Osteoblast (primary cell): ENCODE measurements around the gene GLRX2. TPM values are rescaled to one million over a fixed set of nuclear protein-coding genes. Genes with fewer than 3 reads are reported as not detected.

Source experiments
- DNase-seq: peaks from one replicate; pipeline ENCODE4 v3.0.0; 2011; ENCODE audit warnings: low spot score, mixed read lengths; ENCODE audit not compliant: insufficient read length; ENCODE audit errors: missing footprints
- H2AFZ ChIP-seq: 2 replicates; pipeline ENCODE4 v1.6.0; 2011; ENCODE audit warnings: mild to moderate bottlenecking, low read length
- H3K27ac ChIP-seq: 2 replicates; pipeline ENCODE4 v1.5.1; 2011; ENCODE audit warnings: mild to moderate bottlenecking, low read depth, low read length, moderate library complexity
- H3K27me3 ChIP-seq: 2 replicates; pipeline ENCODE4 v1.6.0; 2012; ENCODE audit warnings: mild to moderate bottlenecking, control low read depth, inconsistent platforms, low read length, moderate library complexity; ENCODE audit not compliant: insufficient read depth
- H3K36me3 ChIP-seq: 2 replicates; pipeline ENCODE4 v1.5.1; 2011; ENCODE audit warnings: mild to moderate bottlenecking, low read length, control low read depth, moderate library complexity; ENCODE audit not compliant: insufficient read depth
- H3K4me1 ChIP-seq: 2 replicates; pipeline ENCODE4 v1.5.1; 2011; ENCODE audit warnings: mild to moderate bottlenecking, low read length, control low read depth, moderate library complexity; ENCODE audit not compliant: insufficient read depth
- H3K4me2 ChIP-seq: 2 replicates; pipeline ENCODE4 v1.6.0; 2011; ENCODE audit warnings: mild to moderate bottlenecking, low read length; ENCODE audit not compliant: insufficient read depth
- H3K4me3 ChIP-seq: fragments of 200-600 bp; sonication (generic); 3 replicates; pipeline ENCODE4 v1.5.1; 2012; ENCODE audit warnings: mild to moderate bottlenecking, low read length, inconsistent platforms; ENCODE audit not compliant: insufficient read depth
- H3K79me2 ChIP-seq: 2 replicates; pipeline ENCODE4 v1.6.0; 2012; ENCODE audit warnings: mild to moderate bottlenecking, low read length, control low read depth, inconsistent platforms; ENCODE audit not compliant: insufficient read depth
- H3K9me3 ChIP-seq: 2 replicates; pipeline ENCODE4 v1.5.1; 2011; ENCODE audit warnings: low read depth, low read length, control low read depth
- H4K20me1 ChIP-seq: 2 replicates; pipeline ENCODE4 v1.6.0; 2012; ENCODE audit warnings: mild to moderate bottlenecking, low read length, control low read depth; ENCODE audit not compliant: insufficient read depth
- total RNA-seq: library from RNA; depleted of rRNA; stranded (reverse); fragments of >200 nt; gene quantifications from 2 replicates; pipeline ENCODE4 v1.2.3, GENCODE V29; 2012
- TF ChIP-seq, protein P1 (sequence below): IDR thresholded peaks from 2 replicates; pipeline ENCODE4 v1.5.1; 2011; ENCODE audit warnings: mild to moderate bottlenecking, low read depth, low read length, moderate library complexity; ENCODE audit errors: extremely low read depth

The GLRX2 gene
- total RNA-seq, 1 donor = 9.4 TPM

DNA sequence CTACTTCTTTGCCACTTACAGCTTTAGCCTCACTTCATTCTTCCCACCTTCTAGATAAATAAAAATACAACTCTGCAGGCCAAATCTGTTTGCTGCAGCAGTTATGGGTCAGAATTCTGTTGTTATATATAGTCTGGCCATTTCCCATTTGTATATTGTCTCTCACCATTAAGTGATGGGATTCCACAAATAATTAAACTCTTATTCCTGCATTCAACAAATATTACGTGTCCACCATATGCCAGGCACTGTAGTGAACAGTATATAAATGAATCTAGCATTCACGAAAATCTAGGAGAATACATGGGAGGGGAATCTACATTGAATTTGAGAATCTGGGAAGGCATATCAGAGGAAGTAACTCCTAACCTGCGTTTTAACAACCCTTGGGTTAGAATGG lies 5.7 kb upstream of the GLRX2 start:
- H3K27me3 ChIP-seq = no peaks in the 10 kb centered on the region
- H3K27ac ChIP-seq = peak overlapping the region; percentile 69
- no peaks in the 10 kb centered on the region for H3K36me3 ChIP-seq
- TF ChIP-seq, protein P1, sequence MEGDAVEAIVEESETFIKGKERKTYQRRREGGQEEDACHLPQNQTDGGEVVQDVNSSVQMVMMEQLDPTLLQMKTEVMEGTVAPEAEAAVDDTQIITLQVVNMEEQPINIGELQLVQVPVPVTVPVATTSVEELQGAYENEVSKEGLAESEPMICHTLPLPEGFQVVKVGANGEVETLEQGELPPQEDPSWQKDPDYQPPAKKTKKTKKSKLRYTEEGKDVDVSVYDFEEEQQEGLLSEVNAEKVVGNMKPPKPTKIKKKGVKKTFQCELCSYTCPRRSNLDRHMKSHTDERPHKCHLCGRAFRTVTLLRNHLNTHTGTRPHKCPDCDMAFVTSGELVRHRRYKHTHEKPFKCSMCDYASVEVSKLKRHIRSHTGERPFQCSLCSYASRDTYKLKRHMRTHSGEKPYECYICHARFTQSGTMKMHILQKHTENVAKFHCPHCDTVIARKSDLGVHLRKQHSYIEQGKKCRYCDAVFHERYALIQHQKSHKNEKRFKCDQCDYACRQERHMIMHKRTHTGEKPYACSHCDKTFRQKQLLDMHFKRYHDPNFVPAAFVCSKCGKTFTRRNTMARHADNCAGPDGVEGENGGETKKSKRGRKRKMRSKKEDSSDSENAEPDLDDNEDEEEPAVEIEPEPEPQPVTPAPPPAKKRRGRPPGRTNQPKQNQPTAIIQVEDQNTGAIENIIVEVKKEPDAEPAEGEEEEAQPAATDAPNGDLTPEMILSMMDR = no peak
- peaks cover 26% of the 10 kb centered on the region for H3K4me1 ChIP-seq
- H3K79me2 ChIP-seq = no peaks in the 10 kb centered on the region
- H3K4me2 ChIP-seq = no peak overlapping the region
- no peak overlapping the region for H2AFZ ChIP-seq
- DNase-seq = no peak
- no peak overlapping the region for H3K4me3 ChIP-seq
- no peaks in the 10 kb centered on the region for H3K9me3 ChIP-seq
- H4K20me1 ChIP-seq = no peaks in the 10 kb centered on the region

DNA sequence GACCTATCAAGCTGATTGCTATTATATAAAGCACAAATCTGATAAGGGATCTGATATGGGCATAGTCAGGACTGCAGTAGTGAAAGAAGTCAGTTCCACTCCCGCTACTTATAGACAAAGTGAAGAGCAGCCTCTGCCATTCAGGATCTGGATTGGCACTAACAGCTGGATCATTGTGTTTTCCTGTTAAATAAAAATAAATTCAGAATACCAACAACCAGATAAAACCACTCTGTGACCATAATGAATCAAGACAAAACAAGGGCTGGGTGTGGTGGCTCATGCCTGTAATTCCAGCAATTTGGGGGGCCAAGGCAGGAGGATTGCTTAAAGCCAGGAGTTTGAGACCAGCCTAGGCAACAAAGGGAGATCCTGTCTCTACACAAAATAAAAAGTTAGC lies 5.0 kb upstream of the GLRX2 start:
- TF ChIP-seq, protein P1 = no peak
- H3K79me2 ChIP-seq = no peaks in the 10 kb centered on the region
- H3K4me2 ChIP-seq = no peak overlapping the region
- H3K4me1 ChIP-seq = peaks cover 24% of the 10 kb centered on the region
- no peaks in the 10 kb centered on the region for H3K36me3 ChIP-seq
- H3K27ac ChIP-seq = no peak overlapping the region
- no peak for DNase-seq
- no peaks in the 10 kb centered on the region for H3K9me3 ChIP-seq
- no peak overlapping the region for H3K4me3 ChIP-seq
- no peak overlapping the region for H2AFZ ChIP-seq
- H3K27me3 ChIP-seq = no peaks in the 10 kb centered on the region
- H4K20me1 ChIP-seq = no peaks in the 10 kb centered on the region

DNA sequence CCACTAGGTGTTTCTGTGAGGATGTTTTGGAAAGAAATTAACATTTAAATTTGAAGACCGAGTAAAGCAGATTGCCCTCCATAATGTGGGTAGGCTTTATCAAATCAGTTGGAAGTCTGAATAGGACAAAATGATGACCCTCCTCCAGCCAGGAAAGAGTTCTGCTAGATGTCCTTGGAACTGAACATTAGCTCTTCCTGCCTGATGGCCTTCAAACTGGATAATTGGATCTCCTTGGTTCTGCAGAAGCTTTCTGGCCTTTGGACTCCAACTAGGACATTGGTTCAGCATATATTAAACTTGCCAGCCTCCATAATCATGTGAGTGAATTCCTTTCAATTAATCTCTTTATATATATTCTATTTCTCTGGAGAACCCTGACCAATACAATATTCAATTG lies 4.4 kb upstream of the GLRX2 start:
- no peak for DNase-seq
- TF ChIP-seq, protein P1 = no peak
- Histone ChIP-seq H2AFZ (no peak overlapping the region), H3K4me1 (peaks cover 20% of the 10 kb centered on the region), H3K4me2 (no peak overlapping the region), H4K20me1 (no peaks in the 10 kb centered on the region), H3K27ac (no peak overlapping the region), H3K27me3 (no peaks in the 10 kb centered on the region), H3K36me3 (no peaks in the 10 kb centered on the region), H3K79me2 (no peaks in the 10 kb centered on the region), H3K9me3 (no peaks in the 10 kb centered on the region), H3K4me3 (no peak overlapping the region)

DNA sequence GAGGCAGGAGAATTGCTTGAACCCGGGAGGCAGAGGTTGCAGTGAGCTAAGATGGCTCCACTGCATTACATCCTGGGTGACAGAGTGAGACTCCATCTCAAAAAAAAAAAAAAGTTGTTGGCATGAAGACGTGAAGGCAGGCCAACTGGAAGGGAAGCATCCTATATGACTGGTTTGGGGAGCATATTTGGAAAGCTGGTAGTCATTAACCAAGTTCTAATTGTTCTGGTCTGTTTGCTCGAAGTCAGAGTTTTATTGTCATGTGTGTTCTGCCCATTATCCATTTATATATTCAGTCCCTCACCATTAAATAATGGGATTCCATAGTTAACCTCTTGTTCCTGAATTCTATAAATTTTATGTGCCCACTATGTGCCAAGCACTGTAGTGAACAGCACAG lies 3.3 kb upstream of the GLRX2 start:
- no peaks in the 10 kb centered on the region for H4K20me1 ChIP-seq
- H3K4me1 ChIP-seq = peaks cover 26% of the 10 kb centered on the region
- no peaks in the 10 kb centered on the region for H3K36me3 ChIP-seq
- H3K9me3 ChIP-seq = no peaks in the 10 kb centered on the region
- H2AFZ ChIP-seq = no peak overlapping the region
- H3K27ac ChIP-seq = no peak overlapping the region
- no peak for DNase-seq
- no peak overlapping the region for H3K4me3 ChIP-seq
- no peak overlapping the region for H3K4me2 ChIP-seq
- H3K79me2 ChIP-seq = peaks cover 8% of the 10 kb centered on the region
- H3K27me3 ChIP-seq = no peaks in the 10 kb centered on the region
- TF ChIP-seq, protein P1 = no peak
